Prostate gland (tissue), 2 donors: ENCODE results near the gene WDR49. TPM values are rescaled to one million over a fixed set of nuclear protein-coding genes. Genes with fewer than 3 reads are reported as not detected.

ENCODE experiments used
- DNase-seq: peaks from one replicate; pipeline ENCODE4 v3.0.0-alpha.2; 2019; ENCODE audit warnings: low spot score
- H3K27ac ChIP-seq, 2 donors: fragments of 200-600 bp; sonication (generic); 2 replicates each; pipeline ENCODE4 v1.5.1; 2017 to 2019
- H3K27me3 ChIP-seq: fragments of 200-600 bp; sonication (generic); replicated peaks from 2 replicates; pipeline ENCODE4 v1.5.1; 2019; ENCODE audit not compliant: insufficient read depth
- H3K36me3 ChIP-seq, 2 donors: fragments of 200-600 bp; sonication (generic); 1 replicate in 1 of 2; 2 replicates in 1 of 2; pipeline versions ENCODE4 v1.5.1 to v1.8.1; 2017 to 2019
- H3K4me1 ChIP-seq: fragments of 200-600 bp; sonication (generic); replicated peaks from 2 replicates; pipeline ENCODE4 v1.5.1; 2019
- H3K4me3 ChIP-seq, 2 donors: fragments of 200-600 bp; sonication (generic); 2 replicates each; pipeline ENCODE4 v1.5.1; 2017 to 2019
- H3K9me3 ChIP-seq: fragments of 200-600 bp; sonication (generic); 2 replicates; pipeline ENCODE4 v1.5.1; 2017
- CTCF ChIP-seq, 4 experiments: fragments of 200-600 bp in 2 of 4; fragments of 450-650 bp in 2 of 4; sonication (generic) in 2 of 4; IDR thresholded peaks; 1 replicate in 3 of 4; 2 replicates in 1 of 4; pipeline ENCODE4 v1.5.1; 2016 to 2019; ENCODE audit warnings: antibody characterized with exemption in 4 of 4, mild to moderate bottlenecking in 2 of 4, moderate library complexity in 2 of 4
- POLR2A ChIP-seq: fragments of 450-650 bp; IDR thresholded peaks from one replicate; pipeline ENCODE4 v1.6.1; 2016; ENCODE audit warnings: antibody characterized with exemption, mild to moderate bottlenecking
- POLR2AphosphoS5 ChIP-seq: sonication (generic); formaldehyde crosslinking; IDR thresholded peaks from one replicate; pipeline ENCODE4 v1.6.1; 2017; ENCODE audit warnings: antibody characterized with exemption
- WGBS: methylation state at CpG from one replicate; pipeline ENCODE4 v1.1.5; 2018; 5-methylcytosine and 5-hydroxymethylcytosine counted together
- intact Hi-C: fragments of 100-400 bp; cut with DNase I; formaldehyde crosslinking; loops from one replicate; pipeline ENCODE4 v1.14.2; 2022
- total RNA-seq, 2 donors: library from RNA; depleted of rRNA; stranded (reverse); fragments of >200 nt; gene quantifications; one replicate each; pipeline ENCODE4 v1.1.0, GENCODE V29; 2016

WDR49 gene
- total RNA-seq, 2 donors from 2014 or later: 0.45 to 1.5 TPM

GRCh38 chr3:167493244-167493643 lies 160.5 kb downstream of the WDR49 start:
- Histone ChIP-seq H3K27ac (no peak overlapping the region), H3K27me3 (no peaks in the 10 kb centered on the region), H3K36me3 (no peaks in the 10 kb centered on the region), H3K4me3 (no peak overlapping the region), H3K9me3 (no peaks in the 10 kb centered on the region), H3K4me1 (no peaks in the 10 kb centered on the region)
- TF ChIP-seq POLR2A (no peak), CTCF (IDR thresholded peaks at IDR 0.05) (no peak), POLR2AphosphoS5 (no peak)
- 79% methylated on average over 3 of the region's 3 CpGs for WGBS
- DNase-seq: no peak
- intact Hi-C loops: no loop called here

GRCh38 chr3:167491621-167492020 lies 162.1 kb downstream of the WDR49 start:
- TF ChIP-seq CTCF (IDR thresholded peaks at IDR 0.05) (no peak), POLR2A (no peak), POLR2AphosphoS5 (no peak)
- DNase-seq: no peak
- H3K4me1 ChIP-seq: no peaks in the 10 kb centered on the region
- intact Hi-C loops: no loop called here
- H3K27ac ChIP-seq: no peak overlapping the region
- H3K27me3 ChIP-seq: no peaks in the 10 kb centered on the region
- H3K36me3 ChIP-seq: no peaks in the 10 kb centered on the region
- no peak overlapping the region for H3K4me3 ChIP-seq
- no peaks in the 10 kb centered on the region for H3K9me3 ChIP-seq

- Histone ChIP-seq H3K27me3 (no peaks in the 10 kb centered on the region), H3K4me3 (no peak overlapping the region), H3K9me3 (no peaks in the 10 kb centered on the region), H3K27ac (no peak overlapping the region), H3K36me3 (no peaks in the 10 kb centered on the region), H3K4me1 (no peaks in the 10 kb centered on the region)
- DNase-seq: no peak
- intact Hi-C loops: no loop called here
- TF ChIP-seq POLR2AphosphoS5: no peak
- no peak for TF ChIP-seq POLR2A
- no peak for TF ChIP-seq CTCF (IDR thresholded peaks at IDR 0.05)
- WGBS: 67% methylated on average over 1 of the region's 1 CpG
These were observed 164.2 kb downstream of the WDR49 start for GRCh38 chr3:167489571-167489970.

GRCh38 chr3:167487556-167487955 lies 166.2 kb downstream of the WDR49 start:
- H3K27me3 ChIP-seq: no peaks in the 10 kb centered on the region
- 64% methylated on average over 3 of the region's 3 CpGs for WGBS
- intact Hi-C loops: no loop called here
- H3K9me3 ChIP-seq: no peaks in the 10 kb centered on the region
- H3K4me1 ChIP-seq: no peaks in the 10 kb centered on the region
- no peak for DNase-seq
- no peaks in the 10 kb centered on the region for H3K36me3 ChIP-seq
- H3K4me3 ChIP-seq: no peak overlapping the region
- TF ChIP-seq CTCF (IDR thresholded peaks at IDR 0.05) (no peak), POLR2A (no peak), POLR2AphosphoS5 (no peak)
- H3K27ac ChIP-seq: no peak overlapping the region

GRCh38 chr3:167484551-167484950 lies 169.2 kb downstream of the WDR49 start:
- Histone ChIP-seq H3K4me3 (no peak overlapping the region), H3K27me3 (no peaks in the 10 kb centered on the region), H3K4me1 (no peaks in the 10 kb centered on the region), H3K36me3 (no peaks in the 10 kb centered on the region), H3K27ac (no peak overlapping the region), H3K9me3 (no peaks in the 10 kb centered on the region)
- no peak for TF ChIP-seq POLR2AphosphoS5
- TF ChIP-seq POLR2A: no peak
- TF ChIP-seq CTCF (IDR thresholded peaks at IDR 0.05): no peak
- intact Hi-C loops: no loop called here
- DNase-seq: no peak
- 64% methylated on average over 2 of the region's 2 CpGs for WGBS
